ENCODE data around the gene TMPRSS6. TPM values are rescaled to one million over a fixed set of nuclear protein-coding genes. Genes with fewer than 3 reads are reported as not detected.

Gene TMPRSS6
- total and polyA plus RNA-seq, 9 donors, result 0.04 to 2.4 (median 0.33) TPM; not detected in 6

DNA sequence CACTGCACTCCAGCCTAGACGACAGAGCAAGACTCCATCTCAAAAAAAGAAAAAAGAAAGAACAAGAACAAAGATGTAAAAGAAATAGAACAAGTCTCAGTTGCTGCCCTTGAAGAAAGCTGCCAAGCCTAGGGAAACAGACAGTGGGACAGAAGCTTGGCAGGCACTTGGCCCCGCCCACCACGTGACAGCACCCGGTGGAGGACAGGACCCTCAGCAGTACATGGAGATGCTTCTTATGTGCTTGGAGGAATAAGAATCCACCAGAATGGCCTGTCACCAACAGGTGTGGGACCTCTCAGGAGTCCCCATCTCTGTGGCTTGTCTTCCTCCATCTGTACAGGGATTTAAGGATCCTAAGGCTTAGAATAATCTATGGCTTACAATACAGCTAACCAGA is 7.6 kb upstream of the TMPRSS6 start:
- Histone ChIP-seq H3K4me3 (no peak overlapping the region), H3K9me3 (no peaks in the 10 kb centered on the region), H3K27me3 (no peaks in the 10 kb centered on the region), H3K4me1 (ENCODE audit: insufficient read depth) (no peaks in the 10 kb centered on the region), H3K27ac (no peak overlapping the region), H3K36me3 (no peaks in the 10 kb centered on the region)
- WGBS, 3 donors, result 37 to 38% (median 38%) methylated on average over 4 of the region's 4 CpGs
- DNase-seq, result no peak
- TF ChIP-seq POLR2A (IDR thresholded peaks at IDR 0.05) (no peak), EP300 (IDR thresholded peaks at IDR 0.05) (no peak)
- TF ChIP-seq, protein P1, sequence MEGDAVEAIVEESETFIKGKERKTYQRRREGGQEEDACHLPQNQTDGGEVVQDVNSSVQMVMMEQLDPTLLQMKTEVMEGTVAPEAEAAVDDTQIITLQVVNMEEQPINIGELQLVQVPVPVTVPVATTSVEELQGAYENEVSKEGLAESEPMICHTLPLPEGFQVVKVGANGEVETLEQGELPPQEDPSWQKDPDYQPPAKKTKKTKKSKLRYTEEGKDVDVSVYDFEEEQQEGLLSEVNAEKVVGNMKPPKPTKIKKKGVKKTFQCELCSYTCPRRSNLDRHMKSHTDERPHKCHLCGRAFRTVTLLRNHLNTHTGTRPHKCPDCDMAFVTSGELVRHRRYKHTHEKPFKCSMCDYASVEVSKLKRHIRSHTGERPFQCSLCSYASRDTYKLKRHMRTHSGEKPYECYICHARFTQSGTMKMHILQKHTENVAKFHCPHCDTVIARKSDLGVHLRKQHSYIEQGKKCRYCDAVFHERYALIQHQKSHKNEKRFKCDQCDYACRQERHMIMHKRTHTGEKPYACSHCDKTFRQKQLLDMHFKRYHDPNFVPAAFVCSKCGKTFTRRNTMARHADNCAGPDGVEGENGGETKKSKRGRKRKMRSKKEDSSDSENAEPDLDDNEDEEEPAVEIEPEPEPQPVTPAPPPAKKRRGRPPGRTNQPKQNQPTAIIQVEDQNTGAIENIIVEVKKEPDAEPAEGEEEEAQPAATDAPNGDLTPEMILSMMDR (IDR thresholded peaks at IDR 0.05), result no peak
- intact Hi-C loops (cut with DNase I), result no loop called here

DNA sequence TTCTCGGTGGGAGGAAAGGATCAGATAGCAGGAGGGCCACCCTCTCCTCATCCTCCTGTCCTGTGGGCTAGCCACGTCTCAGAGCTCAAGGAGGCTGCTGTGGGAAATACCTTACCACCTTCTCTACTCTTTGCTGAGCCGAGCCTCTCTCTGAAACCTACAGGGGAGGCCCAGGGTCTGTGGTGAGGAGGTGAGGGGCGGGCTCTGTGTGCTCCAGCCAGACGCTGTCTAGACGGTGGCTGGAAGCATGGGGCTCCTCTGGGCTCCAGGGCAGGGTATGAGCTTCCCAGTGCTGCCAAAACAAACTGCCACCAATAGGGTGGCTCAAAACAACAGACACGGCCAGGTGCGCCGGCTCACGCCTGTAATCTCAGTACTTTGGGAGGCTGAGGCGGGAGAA is 5.5 kb upstream of the TMPRSS6 start:
- no peaks in the 10 kb centered on the region for H3K4me1 ChIP-seq (ENCODE audit: insufficient read depth)
- no peaks in the 10 kb centered on the region for H3K36me3 ChIP-seq
- no peaks in the 10 kb centered on the region for H3K27me3 ChIP-seq
- no peak for DNase-seq
- H3K27ac ChIP-seq, result no peak overlapping the region
- WGBS, 3 donors, result 56 to 66% (median 62%) methylated on average over 11 of the region's 11 CpGs
- intact Hi-C loops (cut with DNase I), result no loop called here
- no peak for TF ChIP-seq EP300 (IDR thresholded peaks at IDR 0.05)
- TF ChIP-seq, protein P1 (IDR thresholded peaks at IDR 0.05), result no peak
- H3K9me3 ChIP-seq, result no peaks in the 10 kb centered on the region
- no peak overlapping the region for H3K4me3 ChIP-seq

DNA sequence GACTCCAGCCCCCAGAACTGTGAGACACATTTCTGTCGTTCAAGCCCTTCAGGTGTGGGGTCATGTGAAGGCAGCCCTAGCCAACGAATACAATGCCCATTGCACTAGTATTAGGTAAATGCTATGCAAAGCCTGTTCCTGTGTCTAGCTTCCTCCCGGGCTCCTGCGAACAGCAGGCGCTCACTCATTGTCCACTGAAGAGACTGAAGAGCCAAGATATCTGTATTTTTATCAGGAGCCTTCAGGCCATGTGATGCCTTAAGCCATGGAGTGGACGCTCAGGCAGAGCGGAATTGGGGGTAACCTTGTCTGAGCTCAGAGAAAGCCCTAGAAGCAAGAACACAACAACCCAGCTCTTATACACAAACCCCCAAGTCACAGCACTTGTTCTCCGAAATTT is 4.2 kb upstream of the TMPRSS6 start:
- no peak overlapping the region for H3K4me3 ChIP-seq
- H3K36me3 ChIP-seq, result no peaks in the 10 kb centered on the region
- H3K27me3 ChIP-seq, result no peaks in the 10 kb centered on the region
- WGBS, 3 donors, result 70 to 76% (median 71%) methylated on average over 8 of the region's 8 CpGs
- TF ChIP-seq EP300 (IDR thresholded peaks at IDR 0.05) (no peak), POLR2A (IDR thresholded peaks at IDR 0.05) (no peak)
- TF ChIP-seq, protein P1 (IDR thresholded peaks at IDR 0.05), result no peak
- intact Hi-C loops (cut with DNase I), result no loop called here
- no peaks in the 10 kb centered on the region for H3K4me1 ChIP-seq (ENCODE audit: insufficient read depth)
- DNase-seq, result no peak
- no peaks in the 10 kb centered on the region for H3K9me3 ChIP-seq
- no peak overlapping the region for H3K27ac ChIP-seq

DNA sequence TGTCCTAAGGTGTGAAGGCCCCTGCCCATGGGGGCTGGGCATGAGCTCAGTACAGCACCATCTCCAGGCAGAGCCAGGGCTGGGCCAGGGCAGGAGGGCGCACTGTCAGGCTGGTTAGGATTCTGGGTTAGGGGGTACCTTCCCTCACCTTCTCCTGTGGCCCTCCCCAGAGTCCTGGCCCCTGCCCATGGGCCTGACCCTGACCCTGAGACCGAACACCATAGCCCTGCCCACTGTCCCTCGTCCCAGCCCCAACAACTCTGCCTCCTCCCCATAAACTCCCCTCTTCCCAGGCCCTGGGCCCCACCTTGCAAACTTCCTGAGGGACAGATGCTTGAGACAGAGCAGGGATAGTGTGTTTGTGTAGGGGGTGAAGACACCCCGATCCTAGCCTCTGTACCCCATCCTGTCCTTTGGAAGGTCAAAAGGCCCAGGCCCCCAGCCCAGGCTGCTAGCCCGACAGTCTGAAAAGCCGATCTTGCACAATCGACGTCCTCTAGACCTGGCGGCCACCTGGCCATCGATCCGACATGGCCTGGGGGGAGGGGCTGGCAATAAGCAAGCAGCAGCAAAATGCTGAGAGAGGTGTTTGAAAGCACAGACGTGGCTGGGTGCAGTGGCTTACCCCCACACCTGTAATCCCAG is 2.7 kb upstream of the TMPRSS6 start:
- Histone ChIP-seq H3K27me3 (no peaks in the 10 kb centered on the region), H3K9me3 (no peaks in the 10 kb centered on the region), H3K4me3 (no peak overlapping the region), H3K4me1 (ENCODE audit: insufficient read depth) (no peaks in the 10 kb centered on the region), H3K27ac (no peak overlapping the region), H3K36me3 (no peaks in the 10 kb centered on the region)
- no peak for DNase-seq
- intact Hi-C loops (cut with DNase I), result no loop called here
- WGBS, 3 donors, result 61 to 67% (median 63%) methylated on average over 12 of the region's 12 CpGs
- TF ChIP-seq, protein P1 (IDR thresholded peaks at IDR 0.05), result no peak
- TF ChIP-seq EP300 (IDR thresholded peaks at IDR 0.05) (no peak), POLR2A (IDR thresholded peaks at IDR 0.05) (no peak)
